ENCODE results near the gene HHIP.

The HHIP gene

GRCh38 chr4:144655491-144655890 is 9.5 kb downstream of the HHIP start:
- no peak overlapping the region for H3K4me3 ChIP-seq (ENCODE audit: low read depth, low read length)
- no peak for DNase-seq (ENCODE audit: low read depth)
- TF ChIP-seq CTCF (IDR thresholded peaks at IDR 0.05; ENCODE audit: control insufficient read depth, extremely low read depth, insufficient read depth): no peak

GRCh38 chr4:144656850-144657249 is 10.9 kb downstream of the HHIP start:
- H3K4me3 ChIP-seq (ENCODE audit: low read depth, low read length): no peak overlapping the region
- no peak for DNase-seq (ENCODE audit: low read depth)
- TF ChIP-seq CTCF (IDR thresholded peaks at IDR 0.05; ENCODE audit: control insufficient read depth, extremely low read depth, insufficient read depth): no peak

GRCh38 chr4:144658015-144658567 is 12.1 kb downstream of the HHIP start:
- no peak for DNase-seq (ENCODE audit: low read depth)
- TF ChIP-seq CTCF (IDR thresholded peaks at IDR 0.05; ENCODE audit: control insufficient read depth, extremely low read depth, insufficient read depth): no peak
- no peak overlapping the region for H3K4me3 ChIP-seq (ENCODE audit: low read depth, low read length)

GRCh38 chr4:144658903-144659302 is 12.9 kb downstream of the HHIP start:
- no peak for TF ChIP-seq CTCF (IDR thresholded peaks at IDR 0.05; ENCODE audit: control insufficient read depth, extremely low read depth, insufficient read depth)
- no peak for DNase-seq (ENCODE audit: low read depth)
- H3K4me3 ChIP-seq (ENCODE audit: low read depth, low read length): no peak overlapping the region

GRCh38 chr4:144659447-144659846 is 13.5 kb downstream of the HHIP start:
- TF ChIP-seq CTCF (IDR thresholded peaks at IDR 0.05; ENCODE audit: control insufficient read depth, extremely low read depth, insufficient read depth): no peak
- H3K4me3 ChIP-seq (ENCODE audit: low read depth, low read length): no peak overlapping the region
- no peak for DNase-seq (ENCODE audit: low read depth)

- no peak for DNase-seq (ENCODE audit: low read depth)
- no peak overlapping the region for H3K4me3 ChIP-seq (ENCODE audit: low read depth, low read length)
- TF ChIP-seq CTCF (IDR thresholded peaks at IDR 0.05; ENCODE audit: control insufficient read depth, extremely low read depth, insufficient read depth): no peak
Observed at GRCh38 chr4:144663834-144664475, 18.0 kb downstream of the HHIP start.
